Measurements from ENCODE around the gene NEU1.
"Not testable (repeated sequence)": the region's sequence is repeated elsewhere in the genome, so short reads cannot be mapped to it uniquely, and the experiment has no call there.

The NEU1 gene

DNA sequence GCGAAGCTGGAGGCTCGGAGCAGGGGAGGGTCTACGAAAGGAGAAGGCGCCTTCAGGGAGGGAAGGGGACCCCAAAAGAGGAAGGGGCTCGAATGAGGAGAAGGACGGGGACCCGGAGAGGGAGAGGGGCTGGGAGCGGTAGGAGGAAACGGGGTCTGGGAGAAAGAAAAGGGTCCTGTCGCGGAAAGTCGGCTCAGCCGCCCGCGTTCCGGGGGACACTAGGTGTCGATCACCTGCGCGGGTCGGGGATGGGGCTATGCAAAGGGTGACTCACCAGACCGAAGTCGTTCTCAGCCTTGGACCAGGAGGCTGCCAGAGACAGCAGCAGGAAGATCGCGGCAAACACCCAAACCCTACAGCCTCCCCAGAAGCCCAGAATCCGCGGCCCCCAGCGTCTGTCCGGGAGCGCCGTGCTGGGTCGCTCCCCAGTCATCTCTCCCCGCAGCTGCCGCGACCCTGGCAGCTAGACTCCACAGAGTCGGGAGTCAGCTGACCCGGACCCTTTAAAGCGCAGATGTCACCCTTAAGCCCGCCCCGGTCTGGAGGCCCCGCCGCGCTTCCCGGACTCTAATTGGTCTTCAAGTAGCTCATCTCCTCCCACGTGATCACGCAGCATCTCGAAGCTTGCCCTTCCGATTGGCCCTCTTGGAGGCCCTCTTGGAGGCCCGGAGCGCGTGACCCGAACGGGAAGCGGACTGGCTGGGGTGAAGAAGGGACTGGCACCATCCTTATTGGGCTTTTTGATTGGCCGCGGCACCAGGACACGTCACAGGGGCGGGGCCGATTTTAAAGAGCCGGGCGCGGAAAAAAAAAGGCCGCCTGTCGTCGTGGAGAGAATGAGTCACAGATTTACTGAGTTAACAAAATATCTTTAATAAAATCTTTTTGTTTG is at the start of gene NEU1:
NEU1 (minus strand) TSS at position 478 of the 892 bp plus-strand sequence; CDS start at position 433, 45 bp downstream.
- TF ChIP-seq, protein P1, sequence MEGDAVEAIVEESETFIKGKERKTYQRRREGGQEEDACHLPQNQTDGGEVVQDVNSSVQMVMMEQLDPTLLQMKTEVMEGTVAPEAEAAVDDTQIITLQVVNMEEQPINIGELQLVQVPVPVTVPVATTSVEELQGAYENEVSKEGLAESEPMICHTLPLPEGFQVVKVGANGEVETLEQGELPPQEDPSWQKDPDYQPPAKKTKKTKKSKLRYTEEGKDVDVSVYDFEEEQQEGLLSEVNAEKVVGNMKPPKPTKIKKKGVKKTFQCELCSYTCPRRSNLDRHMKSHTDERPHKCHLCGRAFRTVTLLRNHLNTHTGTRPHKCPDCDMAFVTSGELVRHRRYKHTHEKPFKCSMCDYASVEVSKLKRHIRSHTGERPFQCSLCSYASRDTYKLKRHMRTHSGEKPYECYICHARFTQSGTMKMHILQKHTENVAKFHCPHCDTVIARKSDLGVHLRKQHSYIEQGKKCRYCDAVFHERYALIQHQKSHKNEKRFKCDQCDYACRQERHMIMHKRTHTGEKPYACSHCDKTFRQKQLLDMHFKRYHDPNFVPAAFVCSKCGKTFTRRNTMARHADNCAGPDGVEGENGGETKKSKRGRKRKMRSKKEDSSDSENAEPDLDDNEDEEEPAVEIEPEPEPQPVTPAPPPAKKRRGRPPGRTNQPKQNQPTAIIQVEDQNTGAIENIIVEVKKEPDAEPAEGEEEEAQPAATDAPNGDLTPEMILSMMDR (IDR thresholded peaks at IDR 0.05; ENCODE audit: extremely low read depth, missing control alignments), result no peak
- peak; percentile 99 for DNase-seq (ENCODE audit: low spot score)

DNA sequence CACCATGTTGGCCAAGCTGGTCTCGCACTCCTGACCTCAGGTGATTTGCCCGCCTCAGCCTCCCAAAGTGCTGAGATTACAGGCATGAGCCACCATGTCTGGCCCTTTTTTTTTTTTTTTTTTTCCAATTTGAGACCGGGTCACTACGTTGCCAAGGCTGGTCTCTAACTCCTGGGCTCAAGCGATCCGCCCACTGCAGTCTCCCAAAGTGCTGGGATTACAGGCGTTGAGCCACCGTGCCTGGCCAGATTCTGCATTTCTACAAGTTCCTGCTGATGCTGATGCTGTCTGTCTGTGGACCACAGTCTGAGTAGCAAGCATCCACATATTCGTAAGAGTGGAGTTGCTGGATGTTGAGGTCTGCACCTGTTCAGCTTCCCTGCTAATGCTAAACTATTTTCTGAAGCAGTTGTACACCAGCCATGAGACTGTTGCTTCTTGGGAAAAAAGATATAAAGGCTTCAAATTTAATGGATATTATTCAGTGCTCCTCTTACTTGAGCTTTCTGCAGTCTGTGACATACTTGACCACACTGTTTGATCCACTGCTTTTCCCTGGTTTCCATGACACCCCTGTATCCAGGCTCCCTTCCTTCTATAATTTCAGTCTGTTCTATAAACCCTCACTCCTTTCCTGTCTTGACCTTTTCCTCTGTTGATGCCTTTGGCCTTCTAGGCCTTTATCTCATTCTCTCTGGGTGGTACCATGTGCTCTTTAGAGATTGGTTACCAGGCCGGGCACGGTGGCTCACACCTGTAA is 49.4 kb upstream of the NEU1 start:
- TF ChIP-seq, protein P1 (IDR thresholded peaks at IDR 0.05; ENCODE audit: extremely low read depth, missing control alignments), result no peak
- no peak for DNase-seq (ENCODE audit: low spot score)

DNA sequence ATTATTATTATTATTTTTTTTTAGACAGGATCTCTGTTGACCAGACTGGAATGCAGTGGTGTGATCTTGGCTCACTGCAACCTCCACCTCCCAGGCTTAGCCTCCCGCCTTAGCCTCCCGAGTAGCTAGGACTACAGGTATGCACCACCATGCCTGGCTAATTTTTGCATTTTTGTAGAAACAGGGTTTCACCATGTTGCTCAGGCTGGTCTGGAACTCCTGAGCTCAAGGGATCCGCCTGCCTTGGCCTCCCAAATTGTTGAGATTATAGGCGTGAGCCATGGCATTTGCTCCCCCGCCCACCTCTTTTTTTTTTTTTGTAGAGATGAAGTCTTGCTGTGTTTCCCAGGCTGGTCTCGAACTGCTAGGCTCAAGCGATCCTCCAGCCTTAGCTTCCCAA is 46.7 kb upstream of the NEU1 start:
- DNase-seq (ENCODE audit: low spot score), result not testable (repeated sequence)

DNA sequence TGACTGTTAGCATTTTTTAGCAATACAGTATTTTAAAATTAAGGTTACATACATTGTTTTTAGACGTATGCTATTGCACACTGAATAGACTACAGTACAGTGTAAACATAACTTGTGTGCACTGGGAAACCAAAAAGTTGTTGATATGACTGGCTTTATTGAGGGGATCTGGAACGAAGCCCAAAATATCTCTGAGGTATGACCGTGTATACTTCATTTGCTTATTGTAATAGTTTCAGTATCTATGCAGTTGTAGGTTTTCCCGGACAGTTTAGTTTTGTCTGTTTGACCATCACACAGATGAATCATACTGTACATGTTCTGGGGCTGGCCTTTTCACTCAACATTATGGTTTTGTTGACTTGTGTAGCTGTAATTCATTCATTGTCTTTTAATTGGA is 46.2 kb upstream of the NEU1 start:
- TF ChIP-seq, protein P1 (IDR thresholded peaks at IDR 0.05; ENCODE audit: extremely low read depth, missing control alignments), result no peak
- peak; percentile 73 for DNase-seq (ENCODE audit: low spot score)

DNA sequence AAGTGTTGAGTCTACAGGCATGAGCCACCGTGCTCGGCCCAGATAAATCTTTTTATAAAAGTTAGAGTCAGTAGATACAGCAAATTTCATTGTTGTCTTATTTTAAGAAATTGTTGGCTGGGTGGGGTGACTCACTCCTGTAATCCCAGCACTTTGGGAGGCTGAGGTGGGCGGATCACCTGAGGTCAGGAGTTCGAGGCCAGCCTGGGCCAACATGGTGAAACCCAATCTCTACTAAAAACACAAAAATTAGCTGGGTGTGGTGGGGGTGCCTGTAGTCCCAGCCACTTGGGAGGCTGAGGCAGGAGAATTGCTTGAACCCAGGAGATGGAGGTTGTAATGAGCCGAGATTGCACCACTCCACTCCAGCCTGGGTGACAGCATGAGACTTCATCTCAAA is 45.6 kb upstream of the NEU1 start:
- DNase-seq (ENCODE audit: low spot score), result not testable (repeated sequence)

DNA sequence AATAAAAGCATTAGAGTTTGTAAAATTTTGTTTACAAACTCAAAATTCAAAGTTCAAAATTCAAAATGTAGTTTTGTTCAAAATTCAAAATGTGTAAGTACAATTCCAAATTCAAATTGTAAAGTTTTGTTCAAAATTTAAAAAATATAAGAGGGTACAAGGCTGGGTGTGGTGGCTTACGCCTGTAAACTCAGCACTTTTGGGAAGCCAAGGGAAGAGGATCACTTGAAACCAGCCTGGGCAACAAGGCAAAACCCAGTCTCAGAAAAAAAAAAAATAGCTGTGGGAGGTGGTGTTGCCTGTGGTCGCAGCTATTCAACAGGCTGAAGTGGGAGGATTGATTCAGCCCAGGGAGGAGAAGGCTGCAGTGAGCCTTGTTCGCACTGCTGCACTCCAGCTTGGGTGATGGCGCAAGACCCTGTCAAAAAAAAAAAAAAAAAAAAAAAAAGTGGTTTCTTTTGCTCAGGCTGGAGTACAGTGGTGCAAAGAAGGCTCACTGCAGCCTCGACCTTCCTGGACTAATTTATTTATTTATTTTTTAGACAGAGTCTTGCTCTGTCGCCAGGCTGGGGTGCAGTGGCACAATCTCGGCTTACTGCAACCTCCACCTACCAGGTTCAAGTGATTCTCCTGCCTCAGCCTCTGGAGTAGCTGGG is 44.7 kb upstream of the NEU1 start:
- no peak for DNase-seq (ENCODE audit: low spot score)
- TF ChIP-seq, protein P1 (IDR thresholded peaks at IDR 0.05; ENCODE audit: extremely low read depth, missing control alignments), result no peak

DNA sequence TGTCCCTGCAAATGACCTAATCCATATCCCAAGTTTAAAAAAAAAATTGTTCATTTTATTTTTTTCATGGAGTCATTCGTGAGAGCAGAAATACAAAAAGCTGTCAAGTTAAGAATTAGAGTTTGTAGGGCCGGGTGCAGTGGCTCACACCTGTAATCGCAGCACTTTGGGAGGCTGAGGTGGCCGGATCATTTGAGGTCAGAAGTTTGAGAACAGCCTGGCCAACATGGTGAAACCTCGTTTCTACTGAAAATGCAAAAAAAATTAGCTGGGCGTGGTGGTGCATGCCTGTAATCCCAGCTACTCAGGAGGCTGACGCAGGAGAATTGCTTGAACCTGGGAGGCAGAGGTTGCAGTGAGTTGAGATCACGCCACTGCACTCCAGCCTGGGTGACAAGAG is 44.1 kb upstream of the NEU1 start:
- DNase-seq (ENCODE audit: low spot score), result not testable (repeated sequence)

DNA sequence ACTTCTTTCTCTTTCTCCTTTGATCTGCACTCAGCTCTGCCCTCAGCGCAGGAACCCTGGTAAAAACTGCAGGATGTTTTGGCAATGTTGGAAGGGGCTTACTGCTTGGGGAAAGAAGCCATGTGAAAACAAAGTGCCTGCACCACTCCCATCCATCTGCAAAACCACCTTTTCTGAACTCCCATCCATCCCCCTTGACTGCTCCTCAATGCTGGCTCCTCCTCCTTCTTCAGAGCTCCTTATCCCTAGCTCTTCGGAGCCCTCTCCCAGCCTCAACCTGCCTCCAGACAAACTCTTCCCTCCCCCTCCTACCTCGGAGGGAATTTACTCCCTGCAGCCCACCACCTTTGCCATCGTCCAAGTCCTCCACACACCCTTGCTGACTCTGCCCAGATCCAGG is 43.5 kb upstream of the NEU1 start:
- TF ChIP-seq, protein P1 (IDR thresholded peaks at IDR 0.05; ENCODE audit: extremely low read depth, missing control alignments), result no peak
- no peak for DNase-seq (ENCODE audit: low spot score)
